GM19397 (cell line): Measurements from ENCODE around the gene TBC1D22A.
"Not testable (repeated sequence)": the region's sequence is repeated elsewhere in the genome, so short reads cannot be mapped to it uniquely, and the experiment has no call there.

ENCODE experiments used
- ATAC-seq: cut with Tn5 transposase; IDR thresholded peaks from one replicate; pipeline ENCODE4 v1.9.1; 2021; ENCODE audit warnings: mild to moderate bottlenecking, moderate library complexity; ENCODE audit not compliant: unreplicated experiment

Gene TBC1D22A

GRCh38 chr22:47110817-47111443, 348.5 kb downstream of the TBC1D22A start:
- no peak for ATAC-seq

GRCh38 chr22:47111626-47112581, 349.5 kb downstream of the TBC1D22A start:
- no peak for ATAC-seq

DNA sequence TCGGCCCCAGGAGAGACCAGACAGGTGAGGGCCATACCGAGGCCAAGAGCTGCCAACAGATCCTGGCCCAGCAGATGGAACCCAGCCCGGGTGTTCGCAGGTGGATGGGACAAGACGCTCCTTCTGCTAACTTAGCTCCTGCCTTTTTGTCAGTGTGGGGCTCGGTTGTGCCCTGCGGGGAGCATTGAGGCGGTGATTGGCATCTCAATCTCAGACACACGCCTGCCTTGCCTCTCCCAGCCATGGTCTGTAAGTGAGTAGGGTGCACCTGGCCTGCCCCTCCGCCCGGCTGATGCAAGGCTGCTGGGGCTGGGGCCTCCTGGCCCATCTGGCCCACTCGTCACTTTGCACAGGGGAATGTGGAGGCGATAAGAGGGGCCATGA, 350.1 kb downstream of the TBC1D22A start:
- ATAC-seq = no peak

DNA sequence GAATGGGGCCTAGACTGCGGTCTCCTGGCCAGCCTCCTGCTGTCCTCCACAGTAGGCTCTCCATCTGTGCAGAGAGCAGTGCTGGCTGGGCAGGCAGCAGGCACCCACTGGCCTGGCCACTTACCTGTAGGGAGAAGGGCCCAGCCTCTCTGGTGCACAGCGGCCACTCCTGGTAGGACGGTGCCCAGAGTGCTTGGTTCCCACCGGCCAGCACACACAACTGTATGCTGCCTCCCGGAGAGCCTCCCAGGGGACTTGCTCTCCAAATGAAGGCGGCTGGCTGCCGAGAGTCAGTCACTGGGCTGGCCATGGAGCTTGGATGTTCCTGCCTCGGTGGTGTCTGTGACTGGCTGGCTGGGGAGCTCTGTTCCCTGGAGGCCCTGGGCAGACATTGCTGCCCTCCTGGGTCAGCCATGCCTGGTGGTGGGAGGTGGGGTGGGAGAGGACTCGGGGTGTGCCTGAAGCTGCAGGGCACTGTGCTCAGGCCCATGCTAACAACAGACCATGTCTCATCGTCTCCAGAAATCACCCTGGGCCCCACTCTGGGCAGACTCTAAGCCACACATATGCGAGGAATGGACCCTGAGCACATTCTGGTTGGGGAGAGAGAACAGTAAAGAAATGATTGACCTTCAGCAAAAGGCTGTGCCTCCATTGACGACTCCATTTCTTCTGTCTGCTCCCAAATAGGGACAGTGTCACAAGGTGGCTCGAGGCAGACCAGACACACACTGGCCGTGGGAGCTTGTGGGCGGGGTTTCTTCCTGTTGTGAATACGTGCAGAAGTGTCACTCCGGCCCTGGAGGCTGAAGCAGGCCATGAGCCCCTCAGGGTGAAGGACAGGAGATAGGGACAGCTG, 350.8 kb downstream of the TBC1D22A start:
- ATAC-seq = no peak

GRCh38 chr22:47113853-47114415, 351.5 kb downstream of the TBC1D22A start:
- ATAC-seq = no peak

GRCh38 chr22:47114813-47115517, 352.5 kb downstream of the TBC1D22A start:
- ATAC-seq = no peak

DNA sequence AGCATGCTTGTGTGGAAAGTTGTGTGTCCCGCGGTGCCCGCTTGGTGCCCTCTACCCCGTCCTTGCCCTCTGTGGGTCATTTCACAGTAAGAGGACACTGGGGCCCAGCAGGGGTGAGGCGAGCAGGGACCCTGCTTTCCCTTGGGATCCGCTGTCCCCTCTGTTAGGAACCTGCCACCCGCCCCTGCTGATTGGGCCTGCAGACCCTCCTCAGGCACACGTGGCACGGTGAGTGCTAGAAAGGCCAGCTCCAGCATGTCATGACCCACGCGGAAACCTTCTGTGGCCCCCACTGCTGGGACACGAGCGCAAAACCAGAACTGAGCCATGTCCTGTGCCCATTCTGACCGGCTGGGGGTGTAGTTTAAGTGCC, 353.1 kb downstream of the TBC1D22A start:
- ATAC-seq = no peak

GRCh38 chr22:47115921-47116320, 353.5 kb downstream of the TBC1D22A start:
- ATAC-seq = no peak

- ATAC-seq = no peak
Measured at GRCh38 chr22:47116426-47117341, 354.2 kb downstream of the TBC1D22A start.

- not testable (repeated sequence) for ATAC-seq
Measured at GRCh38 chr22:47117442-47117841, 355.0 kb downstream of the TBC1D22A start.

- no peak for ATAC-seq
Measured at GRCh38 chr22:47119181-47119580, 356.7 kb downstream of the TBC1D22A start.

DNA sequence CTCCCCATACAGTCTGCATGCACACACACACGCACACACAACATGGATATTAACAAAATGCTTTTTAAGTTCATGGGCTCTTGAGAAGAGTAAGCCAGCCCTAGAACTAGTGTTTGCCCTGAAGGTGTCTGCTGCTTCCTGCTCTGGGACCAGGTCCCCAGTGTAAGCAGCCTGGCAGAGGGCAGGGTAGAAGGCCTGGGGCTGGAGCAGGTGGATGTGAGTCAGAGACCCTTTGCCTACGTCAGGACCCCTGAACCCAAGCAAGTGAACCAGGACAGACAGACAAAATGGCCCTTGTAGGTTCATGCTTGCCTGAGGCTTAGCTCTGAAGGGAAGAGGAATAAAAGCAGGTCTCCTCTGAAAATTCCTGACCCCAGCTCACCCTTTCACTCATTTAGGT, 357.9 kb downstream of the TBC1D22A start:
- no peak for ATAC-seq

- no peak for ATAC-seq
Measured at GRCh38 chr22:47121791-47122190, 359.3 kb downstream of the TBC1D22A start.

DNA sequence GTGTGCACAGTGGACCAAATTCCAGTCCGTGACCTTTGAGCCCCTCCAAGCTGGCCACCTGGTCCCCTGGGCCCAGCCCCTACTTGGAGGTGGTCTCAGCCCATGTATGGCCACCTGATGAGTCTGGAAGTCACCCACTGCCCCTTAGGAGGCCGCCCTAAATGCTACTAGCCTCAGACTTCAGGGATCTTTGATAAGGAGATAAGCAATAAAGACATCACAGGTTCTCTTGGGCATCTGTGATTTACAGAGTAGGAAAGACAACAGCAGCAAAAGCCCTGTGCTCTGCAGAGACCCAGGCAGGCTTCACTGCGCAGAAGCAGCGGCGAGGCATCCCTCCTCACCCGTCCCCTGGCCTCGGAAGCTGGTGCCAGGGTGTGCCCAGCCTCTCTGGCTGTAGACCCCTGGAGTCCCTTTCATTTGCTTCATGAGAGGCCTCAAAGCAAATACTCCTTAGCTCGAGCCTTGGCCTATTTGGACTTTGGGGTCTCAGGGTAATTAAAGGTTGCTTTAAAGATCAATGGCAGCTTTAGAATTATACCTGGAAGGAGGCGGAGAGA, 360.1 kb downstream of the TBC1D22A start:
- ATAC-seq = no peak

DNA sequence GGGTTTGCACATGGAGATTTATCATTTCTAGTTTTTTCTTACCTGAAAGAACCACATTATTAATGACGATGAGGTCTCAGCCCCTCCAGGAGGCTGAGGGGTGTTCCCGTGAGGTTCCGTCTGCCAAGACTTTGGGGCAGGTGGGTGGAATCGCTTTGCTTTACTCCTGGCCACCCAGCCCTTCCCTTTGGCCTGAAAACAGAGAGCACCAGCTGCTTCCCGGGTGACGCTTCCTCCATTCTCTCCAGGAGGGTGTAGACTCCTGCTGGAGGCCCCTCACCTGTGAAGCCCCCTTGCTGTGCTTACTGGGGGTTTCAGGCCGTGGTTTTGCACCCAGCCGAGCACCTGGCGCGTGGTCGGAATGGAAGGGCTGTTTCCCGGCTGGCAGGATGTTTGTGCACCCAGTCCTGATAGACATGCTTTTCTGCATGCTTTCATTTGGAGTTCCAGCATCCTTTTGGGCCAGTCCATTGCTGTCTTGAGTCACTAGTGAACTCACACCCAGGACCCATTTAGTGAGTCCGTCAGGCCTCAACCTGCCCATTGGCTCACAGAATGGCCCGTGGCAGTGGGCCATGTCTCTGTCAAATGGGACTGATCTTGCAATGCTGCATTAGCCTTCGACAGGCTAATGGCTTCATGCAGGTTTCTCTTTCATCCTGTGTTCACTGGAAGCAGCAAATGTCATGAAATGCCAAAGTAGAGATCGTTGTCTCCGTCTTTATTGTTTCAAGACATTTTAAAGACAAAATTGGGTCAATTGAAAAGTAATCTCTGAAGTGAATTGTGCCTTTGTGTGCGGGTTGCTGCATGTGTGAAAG, 360.8 kb downstream of the TBC1D22A start:
- ATAC-seq = no peak

- ATAC-seq = no peak
Measured at GRCh38 chr22:47123827-47124442, 361.5 kb downstream of the TBC1D22A start.

DNA sequence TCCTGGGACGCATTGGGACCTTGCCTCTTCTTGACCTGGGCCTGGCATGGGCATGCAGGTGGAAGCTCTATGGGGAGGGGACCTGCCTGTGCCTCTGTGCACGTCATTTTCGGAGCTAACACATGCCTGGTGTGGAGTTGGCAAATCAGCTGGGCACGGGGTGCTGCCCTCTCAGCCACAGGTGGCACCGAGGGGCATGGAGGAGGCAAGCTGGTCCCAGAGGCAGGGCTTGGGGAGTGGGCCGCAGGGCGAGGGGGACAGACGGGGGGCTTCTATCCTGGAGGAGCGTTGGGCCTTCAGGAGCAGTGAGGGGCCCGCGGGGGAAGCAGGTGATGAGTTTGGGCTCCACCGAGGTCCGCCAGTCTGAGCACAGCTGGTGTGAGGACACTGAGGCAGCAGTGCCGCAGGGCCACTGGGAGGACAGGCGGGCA, 362.0 kb downstream of the TBC1D22A start:
- ATAC-seq = no peak

- ATAC-seq = no peak
Measured at GRCh38 chr22:47124961-47125360, 362.5 kb downstream of the TBC1D22A start.
